Natural killer cell treated with Interleukin-12 subunit alpha and Interleukin-12 subunit beta and Interleukin-15 and Interleukin-18, amount 100 ng/mL, for 72 hours (primary cell): Measurements from ENCODE around the gene ERFE. TPM values are rescaled to one million over a fixed set of nuclear protein-coding genes. Genes with fewer than 3 reads are reported as not detected.
"Not testable (repeated sequence)": the region's sequence is repeated elsewhere in the genome, so short reads cannot be mapped to it uniquely, and the experiment has no call there.

ENCODE experiments used
- ATAC-seq, 2 donors: fragments of 150-1000 bp; cut with Tn5 transposase in 1 of 2; sonication (Bioruptor Pico), chemical (Tn5 transposase) in 1 of 2; 2 replicates each; pipeline ENCODE4 v1.10.0; 2021
- DNase-seq: peaks from one replicate; pipeline ENCODE4 v3.0.0; 2022; ENCODE audit warnings: low spot score
- H3K27ac Mint-ChIP-seq, 2 donors: 1 replicate in 1 of 2; 2 replicates in 1 of 2; pipeline ENCODE4 v1.8.0; 2022; ENCODE audit warnings: mixed read lengths in 2 of 2, mild to moderate bottlenecking in 1 of 2, moderate library complexity in 1 of 2
- H3K27me3 Mint-ChIP-seq, 2 donors: 1 replicate in 1 of 2; 2 replicates in 1 of 2; pipeline ENCODE4 v1.8.0; 2022; ENCODE audit warnings: mixed read lengths in 2 of 2
- H3K36me3 Mint-ChIP-seq: one replicate; pipeline ENCODE4 v1.8.0; 2022; ENCODE audit warnings: mixed read lengths
- H3K4me1 Mint-ChIP-seq, 2 donors: 1 replicate in 1 of 2; 2 replicates in 1 of 2; pipeline ENCODE4 v1.8.0; 2022; ENCODE audit warnings: low read depth in 2 of 2, mixed read lengths in 2 of 2, mild to moderate bottlenecking in 1 of 2
- H3K4me3 Mint-ChIP-seq: one replicate; pipeline ENCODE4 v1.8.0; 2022; ENCODE audit warnings: mixed read lengths
- H3K9me3 Mint-ChIP-seq: 2 replicates; pipeline ENCODE4 v1.8.0; 2022; ENCODE audit warnings: mixed read lengths
- total RNA-seq, 2 donors: library from RNA; stranded (reverse); gene quantifications; one replicate each; pipeline ENCODE4 v1.2.3, GENCODE V29; 2022

The ERFE gene
- total RNA-seq, 2 donors from 2014 or later: 0.20 to 3.8 TPM

- peak overlapping the region; percentile 72 to 91 for H3K27ac Mint-ChIP-seq
- peak in 1 of 2 donors; percentile 11 for ATAC-seq
- H3K4me1 Mint-ChIP-seq: peaks cover 33 to 48% of the 10 kb centered on the region in 2 donors
These were observed 11.0 kb downstream of the ERFE start for GRCh38 chr2:238169708-238170251.

GRCh38 chr2:238170386-238171071 is 11.8 kb downstream of the ERFE start:
- peak; percentile 61 for DNase-seq
- Mint-ChIP-seq H3K9me3 (no peaks in the 10 kb centered on the region), H3K27ac (peak overlapping the region; percentile 72 to 91), H3K4me3 (peak overlapping the region; percentile 34), H3K36me3 (peaks cover 18% of the 10 kb centered on the region), H3K27me3 (no peaks in the 10 kb centered on the region), H3K4me1 (peaks cover 33 to 45% of the 10 kb centered on the region in 2 donors)
- peak in 1 of 2 donors; percentile 47 for ATAC-seq

More at GRCh38 chr2:238169708-238170251, 11.0 kb downstream of the ERFE start:
- DNase-seq: peak; percentile 45
- Mint-ChIP-seq H3K27me3 (no peaks in the 10 kb centered on the region), H3K9me3 (no peaks in the 10 kb centered on the region), H3K36me3 (peaks cover 18% of the 10 kb centered on the region), H3K4me3 (peak overlapping the region; percentile 19)

- H3K9me3 Mint-ChIP-seq, ATAC-seq, H3K27me3 Mint-ChIP-seq, DNase-seq: not testable (repeated sequence)
- Mint-ChIP-seq H3K4me1 (peaks cover 33 to 45% of the 10 kb centered on the region in 2 donors), H3K27ac (peak overlapping the region; percentile 72 to 91), H3K36me3 (peaks cover 18% of the 10 kb centered on the region), H3K4me3 (peak overlapping the region; percentile 34)
These were observed 12.3 kb downstream of the ERFE start for GRCh38 chr2:238171072-238171431.

- DNase-seq (peak; percentile 63), ATAC-seq (peak in 1 of 2 donors; percentile 50)
- H3K9me3 Mint-ChIP-seq: no peaks in the 10 kb centered on the region
- peaks cover 24% of the 10 kb centered on the region for H3K36me3 Mint-ChIP-seq
- peaks cover 33 to 49% of the 10 kb centered on the region in 2 donors for H3K4me1 Mint-ChIP-seq
- H3K27ac Mint-ChIP-seq: peak overlapping the region; percentile 72 to 91
- H3K27me3 Mint-ChIP-seq: no peaks in the 10 kb centered on the region
- H3K4me3 Mint-ChIP-seq: peak overlapping the region; percentile 65
These were observed 12.9 kb downstream of the ERFE start for GRCh38 chr2:238171575-238172187.

GRCh38 chr2:238172439-238172838 is 13.7 kb downstream of the ERFE start:
- H3K4me3 Mint-ChIP-seq: peak overlapping the region; percentile 65
- no peaks in the 10 kb centered on the region for H3K27me3 Mint-ChIP-seq
- peaks cover 30% of the 10 kb centered on the region for H3K36me3 Mint-ChIP-seq
- no peaks in the 10 kb centered on the region for H3K9me3 Mint-ChIP-seq
- H3K4me1 Mint-ChIP-seq: peaks cover 37 to 49% of the 10 kb centered on the region in 2 donors
- peak overlapping the region; percentile 72 to 91 for H3K27ac Mint-ChIP-seq
- DNase-seq (peak; percentile 34), ATAC-seq (no peak)

- DNase-seq: peak; percentile 18
- Mint-ChIP-seq H3K9me3 (no peaks in the 10 kb centered on the region), H3K27ac (peak overlapping the region; percentile 72 to 91), H3K27me3 (no peaks in the 10 kb centered on the region), H3K36me3 (peaks cover 33% of the 10 kb centered on the region), H3K4me3 (no peak overlapping the region), H3K4me1 (peaks cover 41 to 47% of the 10 kb centered on the region in 2 donors)
- ATAC-seq: peak in 1 of 2 donors; percentile 43
These were observed 14.9 kb downstream of the ERFE start for GRCh38 chr2:238173692-238174091.

- H3K27me3 Mint-ChIP-seq: no peaks in the 10 kb centered on the region
- H3K36me3 Mint-ChIP-seq: peaks cover 39% of the 10 kb centered on the region
- no peak overlapping the region for H3K4me3 Mint-ChIP-seq
- H3K27ac Mint-ChIP-seq: peak overlapping the region in 1 of 2 donors; percentile 91
- no peak for ATAC-seq
- H3K9me3 Mint-ChIP-seq: no peaks in the 10 kb centered on the region
- peaks cover 41 to 48% of the 10 kb centered on the region in 2 donors for H3K4me1 Mint-ChIP-seq
- no peak for DNase-seq
These were observed 15.5 kb downstream of the ERFE start for GRCh38 chr2:238174291-238174690.

GRCh38 chr2:238174701-238175100 is 15.9 kb downstream of the ERFE start:
- Mint-ChIP-seq H3K27ac (no peak overlapping the region), H3K4me1 (peaks cover 39 to 46% of the 10 kb centered on the region in 2 donors), H3K27me3 (no peaks in the 10 kb centered on the region), H3K4me3 (no peak overlapping the region), H3K36me3 (peaks cover 40% of the 10 kb centered on the region), H3K9me3 (no peaks in the 10 kb centered on the region)
- no peak for DNase-seq
- ATAC-seq: no peak

- DNase-seq (no peak), ATAC-seq (no peak)
- Mint-ChIP-seq H3K9me3 (no peaks in the 10 kb centered on the region), H3K4me3 (no peak overlapping the region), H3K36me3 (peaks cover 39% of the 10 kb centered on the region), H3K27ac (peak overlapping the region in 1 of 2 donors; percentile 7), H3K4me1 (peaks cover 30 to 35% of the 10 kb centered on the region in 2 donors), H3K27me3 (no peaks in the 10 kb centered on the region)
These were observed 17.8 kb downstream of the ERFE start for GRCh38 chr2:238176613-238177012.

GRCh38 chr2:238180554-238180953 is 21.8 kb downstream of the ERFE start:
- DNase-seq (no peak), ATAC-seq (no peak)
- H3K4me3 Mint-ChIP-seq: no peak overlapping the region
- no peaks in the 10 kb centered on the region for H3K27me3 Mint-ChIP-seq
- H3K4me1 Mint-ChIP-seq: peaks cover 44% of the 10 kb centered on the region in 2 donors
- peak overlapping the region in 1 of 2 donors; percentile 53 for H3K27ac Mint-ChIP-seq
- peaks cover 46% of the 10 kb centered on the region for H3K36me3 Mint-ChIP-seq
- no peaks in the 10 kb centered on the region for H3K9me3 Mint-ChIP-seq

- H3K9me3 Mint-ChIP-seq: no peaks in the 10 kb centered on the region
- H3K36me3 Mint-ChIP-seq: peaks cover 37% of the 10 kb centered on the region
- H3K4me1 Mint-ChIP-seq: peaks cover 48 to 55% of the 10 kb centered on the region in 2 donors
- ATAC-seq (no peak), DNase-seq (no peak)
- H3K27me3 Mint-ChIP-seq: no peaks in the 10 kb centered on the region
- H3K27ac Mint-ChIP-seq: peak overlapping the region; percentile 9 to 92
- H3K4me3 Mint-ChIP-seq: no peak overlapping the region
These were observed 23.6 kb downstream of the ERFE start for GRCh38 chr2:238182362-238182761.

GRCh38 chr2:238183821-238184220 is 25.1 kb downstream of the ERFE start:
- peak overlapping the region; percentile 76 to 92 for H3K27ac Mint-ChIP-seq
- H3K9me3 Mint-ChIP-seq: no peaks in the 10 kb centered on the region
- peak overlapping the region; percentile 34 for H3K4me3 Mint-ChIP-seq
- ATAC-seq (peak; percentile 70 to 73), DNase-seq (no peak)
- no peaks in the 10 kb centered on the region for H3K27me3 Mint-ChIP-seq
- H3K36me3 Mint-ChIP-seq: peaks cover 46% of the 10 kb centered on the region
- H3K4me1 Mint-ChIP-seq: peaks cover 59 to 62% of the 10 kb centered on the region in 2 donors

- H3K36me3 Mint-ChIP-seq: peaks cover 43% of the 10 kb centered on the region
- DNase-seq (no peak), ATAC-seq (no peak)
- peak overlapping the region; percentile 60 to 92 for H3K27ac Mint-ChIP-seq
- no peak overlapping the region for H3K4me3 Mint-ChIP-seq
- no peaks in the 10 kb centered on the region for H3K9me3 Mint-ChIP-seq
- H3K4me1 Mint-ChIP-seq: peaks cover 42 to 51% of the 10 kb centered on the region in 2 donors
- no peaks in the 10 kb centered on the region for H3K27me3 Mint-ChIP-seq
These were observed 29.1 kb downstream of the ERFE start for GRCh38 chr2:238187618-238188548.
